ENCODE data around the gene EPHX1.

EPHX1 gene

GRCh38 chr1:225866061-225866837 lies 56.3 kb downstream of the EPHX1 start:
- no peak for DNase-seq

GRCh38 chr1:225866981-225867380 lies 57.1 kb downstream of the EPHX1 start:
- DNase-seq, result no peak

- no peak for DNase-seq
Measured at GRCh38 chr1:225868631-225869330, 58.9 kb downstream of the EPHX1 start.

GRCh38 chr1:225870911-225871310 lies 61.0 kb downstream of the EPHX1 start:
- DNase-seq, result no peak

GRCh38 chr1:225871359-225872074 lies 61.6 kb downstream of the EPHX1 start:
- DNase-seq, result no peak

GRCh38 chr1:225872075-225872430 lies 62.1 kb downstream of the EPHX1 start:
- no peak for DNase-seq

- DNase-seq, result no peak
Measured at GRCh38 chr1:225873281-225873850, 63.4 kb downstream of the EPHX1 start.

GRCh38 chr1:225874431-225874830 lies 64.5 kb downstream of the EPHX1 start:
- no peak for DNase-seq

- no peak for DNase-seq
Measured at GRCh38 chr1:225875044-225875815, 65.3 kb downstream of the EPHX1 start.

- DNase-seq, result no peak
Measured at GRCh38 chr1:225876900-225877510, 67.1 kb downstream of the EPHX1 start.

- DNase-seq, result peak; percentile 62
Measured at GRCh38 chr1:225877580-225877979, 67.7 kb downstream of the EPHX1 start.

GRCh38 chr1:225878282-225878681 lies 68.4 kb downstream of the EPHX1 start:
- no peak for DNase-seq

- no peak for DNase-seq
Measured at GRCh38 chr1:225879521-225880221, 69.7 kb downstream of the EPHX1 start.

GRCh38 chr1:225880222-225880588 lies 70.3 kb downstream of the EPHX1 start:
- peak; percentile 38 for DNase-seq

GRCh38 chr1:225880636-225881035 lies 70.7 kb downstream of the EPHX1 start:
- no peak for DNase-seq

GRCh38 chr1:225881081-225881958 lies 71.4 kb downstream of the EPHX1 start:
- no peak for DNase-seq

GRCh38 chr1:225881959-225882693 lies 72.2 kb downstream of the EPHX1 start, which contains the start of gene TMEM63A:
TSS of gene TMEM63A (minus strand) at chr1:225882380. CDS start at chr1:225877580, 4,800 bp downstream.
- peak; percentile 95 for DNase-seq

- DNase-seq, result peak; percentile 72
Measured at GRCh38 chr1:225882694-225883615, 73.0 kb downstream of the EPHX1 start.
